Body of pancreas (tissue), 4 donors: ENCODE results near the gene ITGA2. TPM values are rescaled to one million over a fixed set of nuclear protein-coding genes. Genes with fewer than 3 reads are reported as not detected.

Experiments
- ATAC-seq: fragments of 150-250 bp; one replicate; pipeline ENCODE4 v1.9.1; 2016
- DNase-seq, 4 donors: peaks; one replicate each; pipeline ENCODE4 v3.0.0-alpha.2; 2019
- H3K27ac ChIP-seq, 4 donors: fragments of 200-600 bp; sonication (generic); 1 replicate in 3 of 4; 2 replicates in 1 of 4; pipeline versions ENCODE4 v1.5.1 to v1.6.1; 2016 to 2019; ENCODE audit warnings: mild to moderate bottlenecking in 1 of 4, mixed read lengths in 1 of 4, moderate library complexity in 1 of 4
- H3K27me3 ChIP-seq, 2 donors: fragments of 200-600 bp; sonication (generic); one replicate each; pipeline ENCODE4 v1.6.0; 2016; ENCODE audit warnings: mild to moderate bottlenecking in 1 of 2
- H3K36me3 ChIP-seq, 2 donors: fragments of 200-600 bp; sonication (generic); replicated peaks in 1 of 2; 2 replicates each; pipeline ENCODE4 v1.5.1; 2016; ENCODE audit warnings: low read depth in 2 of 2; ENCODE audit not compliant: insufficient read depth in 1 of 2
- H3K4me1 ChIP-seq: fragments of 200-600 bp; sonication (generic); one replicate; pipeline ENCODE4 v1.6.0; 2016
- H3K4me3 ChIP-seq, 2 donors: fragments of 200-600 bp; sonication (generic); 1 replicate in 1 of 2; 2 replicates in 1 of 2; pipeline ENCODE4 v1.5.1; 2016 to 2019
- H3K9me3 ChIP-seq, 3 donors: fragments of 200-600 bp; sonication (generic); 1 replicate in 2 of 3; 2 replicates in 1 of 3; pipeline ENCODE4 v1.5.1; 2016
- POLR2A ChIP-seq, 3 donors: fragments of 450-650 bp; IDR thresholded peaks; one replicate each; pipeline ENCODE4 v1.6.1; 2016; ENCODE audit warnings: antibody characterized with exemption in 3 of 3, mild to moderate bottlenecking in 2 of 3
- WGBS, 2 donors: methylation state at CpG; one replicate each; pipeline ENCODE4 v1.1.5; 2017; 5-methylcytosine and 5-hydroxymethylcytosine counted together
- intact Hi-C: fragments of 100-400 bp; cut with DNase I; formaldehyde crosslinking; loops from one replicate; pipeline ENCODE4 v1.15.1; 2023
- total RNA-seq, 2 donors: library from RNA; depleted of rRNA; stranded (reverse); fragments of >200 nt; gene quantifications; one replicate each; pipeline ENCODE4 v1.1.0, GENCODE V29; 2016
- TF ChIP-seq, protein P1 (sequence below), 7 experiments: fragments of 450-650 bp in 4 of 7; fragments of 200-600 bp in 3 of 7; sonication (generic) in 3 of 7; IDR thresholded peaks; one replicate each; pipeline ENCODE4 v1.5.1; 2016 to 2019; ENCODE audit warnings: antibody characterized with exemption in 7 of 7

ITGA2 gene
- total RNA-seq, 2 donors from 2014 or later = 4.0 to 4.4 TPM

DNA sequence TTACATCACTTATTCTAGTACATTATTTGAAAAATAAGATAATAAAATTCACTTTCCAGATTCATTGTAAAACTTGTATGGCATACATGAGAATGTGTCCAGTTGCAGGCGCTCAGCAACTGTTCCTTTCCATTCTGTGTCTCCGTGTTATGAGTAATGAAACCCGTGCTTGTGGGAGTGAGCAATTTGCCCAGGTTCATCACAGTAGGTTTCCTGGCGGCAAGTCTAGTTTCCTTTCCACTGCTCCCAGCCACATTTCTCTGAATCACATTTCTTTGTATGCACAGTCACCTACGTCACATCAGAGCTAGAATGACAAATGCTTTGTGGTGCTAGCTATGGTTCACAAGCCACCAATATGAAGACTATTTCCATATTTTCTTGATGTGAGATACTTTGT, 80.5 kb downstream of the ITGA2 start:
- no peak overlapping the region for H3K27ac ChIP-seq
- DNase-seq = no peak
- no peaks in the 10 kb centered on the region for H3K27me3 ChIP-seq
- no peak for ATAC-seq
- peaks cover 0 to 4% of the 10 kb centered on the region in 2 donors for H3K36me3 ChIP-seq
- TF ChIP-seq POLR2A (IDR thresholded peaks at IDR 0.05) = no peak
- TF ChIP-seq, protein P1, sequence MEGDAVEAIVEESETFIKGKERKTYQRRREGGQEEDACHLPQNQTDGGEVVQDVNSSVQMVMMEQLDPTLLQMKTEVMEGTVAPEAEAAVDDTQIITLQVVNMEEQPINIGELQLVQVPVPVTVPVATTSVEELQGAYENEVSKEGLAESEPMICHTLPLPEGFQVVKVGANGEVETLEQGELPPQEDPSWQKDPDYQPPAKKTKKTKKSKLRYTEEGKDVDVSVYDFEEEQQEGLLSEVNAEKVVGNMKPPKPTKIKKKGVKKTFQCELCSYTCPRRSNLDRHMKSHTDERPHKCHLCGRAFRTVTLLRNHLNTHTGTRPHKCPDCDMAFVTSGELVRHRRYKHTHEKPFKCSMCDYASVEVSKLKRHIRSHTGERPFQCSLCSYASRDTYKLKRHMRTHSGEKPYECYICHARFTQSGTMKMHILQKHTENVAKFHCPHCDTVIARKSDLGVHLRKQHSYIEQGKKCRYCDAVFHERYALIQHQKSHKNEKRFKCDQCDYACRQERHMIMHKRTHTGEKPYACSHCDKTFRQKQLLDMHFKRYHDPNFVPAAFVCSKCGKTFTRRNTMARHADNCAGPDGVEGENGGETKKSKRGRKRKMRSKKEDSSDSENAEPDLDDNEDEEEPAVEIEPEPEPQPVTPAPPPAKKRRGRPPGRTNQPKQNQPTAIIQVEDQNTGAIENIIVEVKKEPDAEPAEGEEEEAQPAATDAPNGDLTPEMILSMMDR (IDR thresholded peaks at IDR 0.05) = no peak
- H3K9me3 ChIP-seq = no peaks in the 10 kb centered on the region
- H3K4me1 ChIP-seq = no peaks in the 10 kb centered on the region
- no peak overlapping the region for H3K4me3 ChIP-seq
- WGBS, 2 donors = 88 to 95% methylated on average over 5 of the region's 5 CpGs
- intact Hi-C loops = no loop called here

DNA sequence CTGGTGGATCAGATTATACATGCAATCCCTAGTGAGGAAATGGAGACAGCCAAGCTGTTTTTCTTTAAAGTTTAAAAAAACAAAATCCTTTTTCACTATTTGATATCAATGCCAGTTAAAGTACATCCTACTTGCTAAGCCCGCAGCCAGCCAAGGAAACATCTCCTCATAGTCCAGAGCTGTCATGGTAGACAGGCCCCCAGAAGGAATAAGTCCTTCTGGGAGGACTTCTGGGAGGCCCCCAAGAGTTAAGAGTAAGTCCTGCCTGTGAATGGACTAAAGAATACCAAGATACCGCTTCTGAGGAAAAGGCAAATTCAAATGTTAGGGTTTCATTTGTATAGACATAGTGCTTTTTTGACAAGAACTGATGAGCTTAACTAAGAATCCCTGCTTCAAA, 82.1 kb downstream of the ITGA2 start:
- Histone ChIP-seq H3K9me3 (no peaks in the 10 kb centered on the region), H3K4me1 (no peaks in the 10 kb centered on the region), H3K27ac (no peak overlapping the region), H3K36me3 (peaks cover 0 to 5% of the 10 kb centered on the region in 2 donors), H3K4me3 (no peak overlapping the region), H3K27me3 (no peaks in the 10 kb centered on the region)
- intact Hi-C loops = no loop called here
- ATAC-seq (no peak), DNase-seq (no peak)
- 88 to 96% methylated on average over 2 of the region's 2 CpGs for WGBS, 2 donors
- TF ChIP-seq, protein P1 (IDR thresholded peaks at IDR 0.05) = no peak
- no peak for TF ChIP-seq POLR2A (IDR thresholded peaks at IDR 0.05)

DNA sequence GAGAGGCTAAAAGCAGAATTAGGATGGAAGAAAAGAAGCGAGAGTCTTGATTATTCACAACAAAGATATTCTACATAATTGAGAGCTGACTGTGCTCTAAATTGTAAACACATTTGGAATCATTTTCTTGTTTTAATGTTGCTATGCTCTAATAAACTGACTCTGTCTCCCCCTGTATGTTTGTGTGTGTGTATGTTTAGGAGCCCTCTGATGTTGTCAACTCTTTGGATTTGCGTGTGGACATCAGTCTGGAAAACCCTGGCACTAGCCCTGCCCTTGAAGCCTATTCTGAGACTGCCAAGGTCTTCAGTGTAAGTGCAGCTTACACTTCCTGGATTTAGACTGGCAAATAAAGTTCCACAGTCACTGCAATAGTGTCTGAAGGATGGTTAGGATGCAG, 82.6 kb downstream of the ITGA2 start:
- Histone ChIP-seq H3K9me3 (no peaks in the 10 kb centered on the region), H3K4me3 (no peak overlapping the region), H3K27me3 (no peaks in the 10 kb centered on the region), H3K4me1 (no peaks in the 10 kb centered on the region), H3K27ac (no peak overlapping the region), H3K36me3 (peaks cover 0 to 5% of the 10 kb centered on the region in 2 donors)
- intact Hi-C loops = no loop called here
- TF ChIP-seq POLR2A (IDR thresholded peaks at IDR 0.05) = no peak
- no peak for DNase-seq
- WGBS, 2 donors = 63 to 65% methylated on average over 2 of the region's 2 CpGs
- ATAC-seq = no peak

DNA sequence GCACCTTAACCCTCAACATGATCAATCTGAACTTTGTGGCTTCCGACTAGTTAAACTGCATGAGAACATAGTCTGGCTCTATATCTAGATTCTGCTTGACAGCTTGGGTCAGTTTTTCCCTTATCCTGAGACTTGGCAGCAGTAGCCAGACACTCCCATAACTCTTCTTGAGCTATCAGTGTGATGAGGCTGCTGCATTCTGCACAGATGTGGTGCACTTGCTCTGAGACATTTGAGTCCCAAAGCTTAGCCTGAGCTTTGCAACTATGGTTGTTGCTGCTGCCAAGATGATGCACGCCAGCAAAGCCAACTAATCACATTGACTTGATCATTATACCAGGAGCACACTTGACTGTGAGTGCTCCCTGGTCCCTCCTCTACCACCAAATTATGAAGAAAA, 84.2 kb downstream of the ITGA2 start:
- 74 to 86% methylated on average over 2 of the region's 2 CpGs for WGBS, 2 donors
- Histone ChIP-seq H3K36me3 (peaks cover 0 to 7% of the 10 kb centered on the region in 2 donors), H3K4me3 (no peak overlapping the region), H3K4me1 (no peaks in the 10 kb centered on the region), H3K27me3 (no peaks in the 10 kb centered on the region), H3K9me3 (no peaks in the 10 kb centered on the region), H3K27ac (no peak overlapping the region)
- intact Hi-C loops = no loop called here
- ATAC-seq (no peak), DNase-seq (no peak)
- TF ChIP-seq POLR2A (IDR thresholded peaks at IDR 0.05) = no peak
- TF ChIP-seq, protein P1 (IDR thresholded peaks at IDR 0.05) = no peak

DNA sequence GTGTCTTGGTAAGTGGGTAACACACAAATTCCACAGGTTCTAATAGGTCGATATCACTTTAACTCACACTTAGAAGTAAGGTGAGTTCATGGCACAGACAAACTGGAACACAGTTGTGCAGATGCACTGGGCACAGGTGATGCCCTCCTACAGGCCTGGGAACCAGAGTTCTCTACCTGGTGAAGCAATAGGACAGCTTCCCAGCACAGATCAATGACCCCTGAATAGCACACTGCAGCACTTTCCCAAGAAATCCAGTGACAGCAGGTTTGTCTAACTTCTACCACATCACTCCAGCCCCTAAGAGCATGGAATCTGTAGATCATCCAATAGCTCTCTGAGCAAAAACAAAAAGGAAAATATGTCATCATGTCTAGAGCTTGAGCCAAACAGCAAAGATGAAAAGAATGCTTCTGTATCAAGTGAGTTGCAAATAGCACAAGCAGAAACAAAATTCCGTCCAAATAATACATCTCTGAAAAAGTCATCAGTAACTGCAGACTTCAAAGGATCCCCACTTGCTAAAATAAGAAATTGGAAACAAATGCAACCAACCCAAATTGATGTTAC, 86.9 kb downstream of the ITGA2 start:
- 82 to 85% methylated on average over 2 of the region's 2 CpGs for WGBS, 2 donors
- intact Hi-C loops = no loop called here
- Histone ChIP-seq H3K4me3 (no peak overlapping the region), H3K27me3 (no peaks in the 10 kb centered on the region), H3K9me3 (no peaks in the 10 kb centered on the region), H3K36me3 (peaks cover 0 to 3% of the 10 kb centered on the region in 2 donors), H3K4me1 (no peaks in the 10 kb centered on the region), H3K27ac (no peak overlapping the region)
- no peak for TF ChIP-seq POLR2A (IDR thresholded peaks at IDR 0.05)
- TF ChIP-seq, protein P1 (IDR thresholded peaks at IDR 0.05) = no peak
- ATAC-seq = no peak
- DNase-seq = no peak
